ENCODE data around the gene RPS26.
A peak's percentile ranks its signal among the peaks of the same experiment; 100 is the strongest.
"Not testable (repeated sequence)": the region's sequence is repeated elsewhere in the genome, so short reads cannot be mapped to it uniquely, and the experiment has no call there.

RPS26 gene

DNA sequence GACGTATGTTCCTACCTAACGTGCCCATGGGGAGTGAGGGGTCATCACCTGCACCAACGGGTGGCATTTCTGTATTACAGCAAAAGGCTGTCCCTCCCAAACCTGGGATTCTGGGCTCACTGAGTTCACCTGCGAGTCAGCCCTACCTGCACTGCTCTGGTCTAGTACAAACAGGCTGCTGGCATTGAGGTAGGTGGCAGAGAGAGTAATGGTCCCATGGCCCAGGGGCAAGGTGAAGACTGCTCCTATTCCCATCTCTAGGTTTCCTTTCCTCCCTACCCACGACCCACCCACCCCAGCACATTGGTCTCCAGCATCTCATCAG lies 44.2 kb upstream of the RPS26 start:
- peak overlapping the region; percentile 83 for H3K27ac ChIP-seq
- POLR2A ChIA-PET (ENCODE audit: low non-redundant PET), result interaction anchor here (0.6 to 1.3 kb wide), 3 partner anchors 10 to 56 kb away, joined by 4 to 5 read pairs (median 4); no protein-coding TSS in a partner anchor
- no peak for DNase-seq (ENCODE audit: low spot score)
- CTCF ChIA-PET, result interaction anchor here (0.5 to 2.1 kb wide), 5 partner anchors 9 to 225 kb away, joined by 3 to 10 read pairs (median 3); partner anchors contain the start of gene ERBB3
- TF ChIP-seq, protein P1, sequence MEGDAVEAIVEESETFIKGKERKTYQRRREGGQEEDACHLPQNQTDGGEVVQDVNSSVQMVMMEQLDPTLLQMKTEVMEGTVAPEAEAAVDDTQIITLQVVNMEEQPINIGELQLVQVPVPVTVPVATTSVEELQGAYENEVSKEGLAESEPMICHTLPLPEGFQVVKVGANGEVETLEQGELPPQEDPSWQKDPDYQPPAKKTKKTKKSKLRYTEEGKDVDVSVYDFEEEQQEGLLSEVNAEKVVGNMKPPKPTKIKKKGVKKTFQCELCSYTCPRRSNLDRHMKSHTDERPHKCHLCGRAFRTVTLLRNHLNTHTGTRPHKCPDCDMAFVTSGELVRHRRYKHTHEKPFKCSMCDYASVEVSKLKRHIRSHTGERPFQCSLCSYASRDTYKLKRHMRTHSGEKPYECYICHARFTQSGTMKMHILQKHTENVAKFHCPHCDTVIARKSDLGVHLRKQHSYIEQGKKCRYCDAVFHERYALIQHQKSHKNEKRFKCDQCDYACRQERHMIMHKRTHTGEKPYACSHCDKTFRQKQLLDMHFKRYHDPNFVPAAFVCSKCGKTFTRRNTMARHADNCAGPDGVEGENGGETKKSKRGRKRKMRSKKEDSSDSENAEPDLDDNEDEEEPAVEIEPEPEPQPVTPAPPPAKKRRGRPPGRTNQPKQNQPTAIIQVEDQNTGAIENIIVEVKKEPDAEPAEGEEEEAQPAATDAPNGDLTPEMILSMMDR (conservative IDR thresholded peaks at IDR 0.05; ENCODE audit: low read depth), result no peak

- CTCF ChIA-PET; H3K27ac ChIP-seq; DNase-seq (ENCODE audit: low spot score); POLR2A ChIA-PET (ENCODE audit: low non-redundant PET): not testable (repeated sequence)
Observed at GRCh38 chr12:55999522-55999921, 42.2 kb upstream of the RPS26 start.

DNA sequence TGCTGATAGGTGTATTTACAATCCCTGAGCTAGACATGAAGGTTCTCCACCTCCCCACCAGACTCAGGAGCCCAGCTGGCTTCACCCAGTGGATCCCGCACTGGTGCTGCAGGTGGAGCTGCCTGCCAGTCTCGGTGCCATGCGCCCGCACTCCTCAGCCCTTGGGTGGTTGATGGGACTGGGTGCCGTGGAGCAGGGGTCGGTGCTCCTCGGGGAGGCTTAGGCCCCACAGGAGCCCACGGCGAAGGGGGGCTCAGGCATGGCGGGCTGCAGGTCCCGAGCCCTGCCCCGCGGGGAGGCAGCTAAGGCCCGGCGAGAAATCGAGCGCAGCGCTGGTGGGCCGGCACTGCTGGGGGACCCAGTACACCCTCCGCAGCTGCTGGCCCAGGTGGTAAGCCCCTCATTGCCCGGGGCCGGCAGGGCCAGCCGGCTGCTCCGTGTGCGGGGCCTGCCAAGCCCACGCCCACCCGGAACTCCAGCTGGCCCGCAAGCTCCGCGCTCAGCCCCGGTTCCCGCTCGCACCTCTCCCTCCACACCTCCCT lies 41.6 kb upstream of the RPS26 start:
- CTCF ChIA-PET; DNase-seq (ENCODE audit: low spot score); H3K27ac ChIP-seq; POLR2A ChIA-PET (ENCODE audit: low non-redundant PET): not testable (repeated sequence)

- TF ChIP-seq, protein P1 (conservative IDR thresholded peaks at IDR 0.05; ENCODE audit: low read depth), result no peak
- POLR2A ChIA-PET (ENCODE audit: low non-redundant PET), result no interaction called here
- DNase-seq (ENCODE audit: low spot score), result no peak
- CTCF ChIA-PET, result no interaction called here
- no peak overlapping the region for H3K27ac ChIP-seq
Observed at GRCh38 chr12:56001487-56002100, 40.1 kb upstream of the RPS26 start.

DNA sequence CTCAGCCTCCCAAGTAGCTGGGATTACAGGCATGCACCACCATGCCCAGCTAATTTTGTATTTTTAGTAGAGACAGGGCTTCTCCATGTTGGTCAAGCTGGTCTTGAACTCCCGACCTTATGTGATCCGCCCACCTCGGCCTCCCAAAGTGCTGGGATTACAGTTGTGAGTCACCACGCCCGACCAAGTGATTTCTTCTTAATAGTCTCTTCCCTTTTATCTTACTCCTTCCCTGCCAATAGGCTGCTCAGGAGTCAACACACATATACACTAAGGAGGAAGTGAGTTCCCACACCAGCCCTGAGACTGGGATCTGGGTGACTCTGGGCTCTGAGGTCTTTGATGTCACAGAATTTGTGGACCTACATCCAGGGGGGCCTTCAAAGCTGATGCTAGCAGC lies 38.3 kb upstream of the RPS26 start:
- DNase-seq (ENCODE audit: low spot score); CTCF ChIA-PET; POLR2A ChIA-PET (ENCODE audit: low non-redundant PET): not testable (repeated sequence)
- H3K27ac ChIP-seq, result 0 out of 2 replicates have a peak overlapping the region, but pooled peaks have one; percentile 1

DNA sequence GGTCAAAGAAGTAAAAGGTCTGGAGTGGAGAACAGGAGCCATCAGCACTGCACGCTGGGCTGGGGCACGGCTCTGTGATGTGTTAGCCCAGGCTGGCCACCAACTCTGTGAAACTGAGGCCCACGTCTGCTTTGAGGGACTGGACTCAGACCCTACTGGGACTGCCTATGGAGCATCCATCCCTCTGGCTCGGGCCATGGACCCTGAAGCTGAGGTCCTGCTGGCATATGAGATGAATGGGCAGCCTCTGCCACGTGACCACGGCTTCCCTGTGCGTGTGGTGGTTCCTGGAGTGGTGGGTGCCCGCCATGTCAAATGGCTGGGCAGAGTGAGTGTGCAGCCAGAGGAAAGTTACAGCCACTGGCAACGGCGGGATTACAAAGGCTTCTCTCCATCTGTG lies 37.5 kb upstream of the RPS26 start:
- TF ChIP-seq, protein P1 (conservative IDR thresholded peaks at IDR 0.05; ENCODE audit: low read depth), result no peak
- H3K27ac ChIP-seq, result peak overlapping the region; percentile 1
- ChIA-PET CTCF (interaction anchor here (1.4 kb wide), 1 partner anchor 25 kb away, joined by 4 read pairs; no protein-coding TSS in a partner anchor), POLR2A (ENCODE audit: low non-redundant PET) (no interaction called here)
- DNase-seq (ENCODE audit: low spot score), result no peak

GRCh38 chr12:56007564-56008559 lies 33.9 kb upstream of the RPS26 start:
- TF ChIP-seq, protein P1 (conservative IDR thresholded peaks at IDR 0.05; ENCODE audit: low read depth), result no peak
- peak; percentile 61 for DNase-seq (ENCODE audit: low spot score)
- peak overlapping the region; percentile 92 for H3K27ac ChIP-seq
- CTCF ChIA-PET, result interaction anchor here (2.0 to 2.1 kb wide), 2 partner anchors 11 to 12 kb away, joined by 5 to 10 read pairs; partner anchors contain the start of gene SUOX
- POLR2A ChIA-PET (ENCODE audit: low non-redundant PET), result interaction anchor here (0.6 to 1.2 kb wide), 3 partner anchors 7 to 80 kb away, joined by 4 read pairs; partner anchors contain the start of genes PYM1 and SUOX

All from RWPE1 (cell line).